SJSA1 (cell line): ENCODE data around the gene ZNF524. TPM values are rescaled to one million over a fixed set of nuclear protein-coding genes. Genes with fewer than 3 reads are reported as not detected.
A peak's percentile ranks its signal among the peaks of the same experiment; 100 is the strongest.

Source experiments
- DNase-seq, 2 experiments: peaks; one replicate each; pipeline ENCODE4 v3.0.0-alpha.2; 2015 to 2020; ENCODE audit warnings: low spot score in 2 of 2, low read depth in 1 of 2
- H3K27ac ChIP-seq: fragments of 250-450 bp; sonication (Bioruptor Pico); 2 replicates; pipeline ENCODE4 v1.5.1; 2020; ENCODE audit warnings: mild to moderate bottlenecking, moderate library complexity
- H3K27me3 ChIP-seq: fragments of 250-450 bp; sonication (Bioruptor Pico); replicated peaks from 2 replicates; pipeline ENCODE4 v1.5.1; 2020; ENCODE audit warnings: mild to moderate bottlenecking, moderate library complexity
- H3K36me3 ChIP-seq: fragments of 250-450 bp; sonication (Bioruptor Pico); 2 replicates; pipeline ENCODE4 v1.5.1; 2020; ENCODE audit warnings: mild to moderate bottlenecking
- H3K4me1 ChIP-seq: fragments of 250-450 bp; sonication (Bioruptor Pico); replicated peaks from 2 replicates; pipeline ENCODE4 v1.6.1; 2021; ENCODE audit warnings: mild to moderate bottlenecking
- H3K4me3 ChIP-seq: fragments of 250-450 bp; sonication (Bioruptor Pico); 2 replicates; pipeline ENCODE4 v1.5.1; 2020; ENCODE audit warnings: mild to moderate bottlenecking
- H3K9me3 ChIP-seq: fragments of 250-450 bp; sonication (Bioruptor Pico); replicated peaks from 2 replicates; pipeline ENCODE4 v1.5.1; 2020; ENCODE audit warnings: mild to moderate bottlenecking
- total RNA-seq: library from RNA; depleted of rRNA; stranded (reverse); fragments of >200 nt; shearing (Covaris generic); gene quantifications from 2 replicates; pipeline ENCODE4 v1.2.3, GENCODE V29; 2014

ZNF524 gene
- total RNA-seq, 1 experiment from 2014 or later: 15.5 TPM

GRCh38 chr19:55640577-55641425 lies 40.7 kb downstream of the ZNF524 start, which contains the start of gene ZNF580:
Gene ZNF580, plus strand, starts transcription at chr19:55641002. Its CDS starts 1,507 bp downstream, at chr19:55642509.
- H3K27ac ChIP-seq: peak within 1 kb of the TSS; percentile 73
- DNase-seq: peak; percentile 78 to 88
- no peaks in the 10 kb centered on the region for H3K9me3 ChIP-seq
- H3K4me3 ChIP-seq: peak within 1 kb of the TSS; percentile 63
- H3K27me3 ChIP-seq: no peaks in the 10 kb centered on the region
- H3K36me3 ChIP-seq: peaks cover 39% of the 10 kb centered on the region
- peaks cover 43% of the 10 kb centered on the region for H3K4me1 ChIP-seq

GRCh38 chr19:55641426-55642152 lies 41.5 kb downstream of the ZNF524 start:
- Histone ChIP-seq H3K27ac (peak overlapping the region; percentile 73), H3K27me3 (no peaks in the 10 kb centered on the region), H3K36me3 (peaks cover 44% of the 10 kb centered on the region), H3K9me3 (no peaks in the 10 kb centered on the region), H3K4me1 (peaks cover 39% of the 10 kb centered on the region), H3K4me3 (peak overlapping the region; percentile 63)
- DNase-seq: no peak

- Histone ChIP-seq H3K27me3 (no peaks in the 10 kb centered on the region), H3K4me3 (peak overlapping the region; percentile 63), H3K4me1 (peaks cover 39% of the 10 kb centered on the region), H3K9me3 (no peaks in the 10 kb centered on the region), H3K36me3 (peaks cover 52% of the 10 kb centered on the region), H3K27ac (no peak overlapping the region)
- no peak for DNase-seq
These were observed 42.3 kb downstream of the ZNF524 start for GRCh38 chr19:55642153-55643002.

DNA sequence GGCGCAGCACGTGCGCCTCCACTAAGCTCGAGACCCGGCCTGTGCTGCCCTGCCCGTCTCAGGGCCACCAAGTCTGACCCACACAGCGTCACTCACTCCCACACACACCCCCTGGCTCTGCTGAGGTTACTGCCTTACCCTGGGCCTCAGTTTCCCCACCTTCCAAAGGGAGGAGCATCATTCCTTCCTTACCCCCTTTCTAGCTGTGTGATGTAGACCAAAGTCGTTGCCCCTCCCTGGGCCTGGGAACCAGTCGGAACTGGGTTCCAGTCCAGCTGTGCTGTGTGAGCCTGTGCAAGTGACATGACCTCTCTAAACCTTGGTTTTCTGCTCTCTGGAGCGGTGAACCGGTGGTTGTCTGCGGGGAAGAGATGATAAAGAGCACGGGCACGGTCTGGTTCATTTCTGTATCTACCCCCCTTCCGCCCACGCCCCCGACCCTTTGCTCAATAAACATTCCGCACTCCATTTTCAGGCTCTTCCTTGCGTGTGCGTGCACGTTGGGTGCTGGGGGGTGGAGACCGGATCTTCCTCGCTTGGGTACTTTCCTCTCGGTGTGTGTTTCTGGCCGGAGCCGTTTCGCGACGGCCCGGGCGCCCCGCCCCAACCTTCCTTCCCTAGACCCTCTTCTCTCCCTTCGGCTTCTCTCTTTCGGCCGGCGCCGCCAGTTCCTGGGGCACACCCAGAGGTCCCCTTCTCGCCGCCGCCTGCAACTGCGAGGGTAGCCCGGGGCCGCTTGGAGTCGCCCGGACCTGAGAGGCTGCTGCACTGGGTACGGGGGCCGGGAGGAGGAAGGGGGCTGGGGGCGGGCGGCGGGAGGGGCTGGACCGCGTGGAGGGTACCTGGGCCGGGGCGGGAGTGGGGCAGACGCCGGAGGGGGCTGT lies 43.2 kb downstream of the ZNF524 start, which contains the start of gene ZNF581:
ZNF581 (plus strand) TSS at position 647 of the 884 bp plus-strand sequence. CDS start 923 bp downstream, outside the sequence.
- Histone ChIP-seq H3K27me3 (no peaks in the 10 kb centered on the region), H3K4me3 (peak within 1 kb of the TSS; percentile 63), H3K36me3 (peaks cover 46% of the 10 kb centered on the region), H3K27ac (no peak within 1 kb of the TSS), H3K9me3 (no peaks in the 10 kb centered on the region), H3K4me1 (peaks cover 46% of the 10 kb centered on the region)
- peak; percentile 74 to 76 for DNase-seq

- Histone ChIP-seq H3K27ac (no peak overlapping the region), H3K36me3 (peaks cover 43% of the 10 kb centered on the region), H3K4me3 (peak overlapping the region; percentile 63), H3K4me1 (peaks cover 51% of the 10 kb centered on the region), H3K27me3 (no peaks in the 10 kb centered on the region), H3K9me3 (no peaks in the 10 kb centered on the region)
- DNase-seq: no peak
These were observed 43.7 kb downstream of the ZNF524 start for GRCh38 chr19:55643887-55644176.

DNA sequence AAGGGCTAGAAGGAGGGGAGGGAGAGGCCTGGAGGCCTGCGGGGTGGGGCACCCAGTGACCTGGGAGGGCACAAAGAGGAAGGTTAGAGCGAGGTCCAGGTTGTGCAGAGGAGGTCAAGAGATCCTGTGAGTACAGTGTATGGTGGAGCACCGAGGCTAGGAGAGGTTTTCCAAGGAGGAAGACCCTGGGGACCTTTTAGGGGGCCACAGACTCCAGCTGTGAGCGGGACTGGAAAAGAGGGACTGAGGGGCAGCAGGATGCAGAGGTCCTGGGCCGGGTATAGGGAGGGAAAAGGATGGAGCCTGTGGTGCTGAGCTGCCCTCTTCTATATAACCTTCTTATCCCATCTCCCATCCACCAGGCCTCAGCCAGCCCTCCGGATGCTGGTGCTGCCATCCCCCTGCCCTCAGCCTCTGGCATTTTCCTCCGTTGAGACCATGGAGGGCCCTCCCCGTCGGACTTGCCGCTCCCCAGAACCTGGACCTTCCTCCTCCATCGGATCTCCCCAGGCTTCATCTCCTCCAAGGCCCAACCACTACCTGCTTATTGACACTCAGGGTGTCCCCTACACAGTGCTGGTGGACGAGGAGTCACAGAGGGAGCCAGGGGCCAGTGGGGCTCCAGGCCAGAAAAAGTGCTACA lies 44.2 kb downstream of the ZNF524 start:
- Histone ChIP-seq H3K4me1 (peaks cover 51% of the 10 kb centered on the region), H3K27ac (no peak overlapping the region), H3K27me3 (no peaks in the 10 kb centered on the region)

GRCh38 chr19:55644842-55645511 lies 44.9 kb downstream of the ZNF524 start:
- DNase-seq: no peak
- Histone ChIP-seq H3K4me1 (peaks cover 44% of the 10 kb centered on the region), H3K9me3 (no peaks in the 10 kb centered on the region), H3K36me3 (peaks cover 37% of the 10 kb centered on the region), H3K27ac (no peak overlapping the region), H3K4me3 (peak overlapping the region; percentile 63; the same call in 1 of the 2 replicates), H3K27me3 (no peaks in the 10 kb centered on the region)

More for the DNA sequence above, 44.2 kb downstream of the ZNF524 start:
- H3K9me3 ChIP-seq: no peaks in the 10 kb centered on the region
- peaks cover 40% of the 10 kb centered on the region for H3K36me3 ChIP-seq
- DNase-seq: no peak
- H3K4me3 ChIP-seq: peak overlapping the region; percentile 63

- Histone ChIP-seq H3K4me3 (no peak overlapping the region), H3K27ac (no peak overlapping the region), H3K4me1 (peaks cover 39% of the 10 kb centered on the region), H3K27me3 (no peaks in the 10 kb centered on the region), H3K36me3 (peaks cover 37% of the 10 kb centered on the region), H3K9me3 (no peaks in the 10 kb centered on the region)
- DNase-seq: no peak
These were observed 45.4 kb downstream of the ZNF524 start for GRCh38 chr19:55645512-55645881.

DNA sequence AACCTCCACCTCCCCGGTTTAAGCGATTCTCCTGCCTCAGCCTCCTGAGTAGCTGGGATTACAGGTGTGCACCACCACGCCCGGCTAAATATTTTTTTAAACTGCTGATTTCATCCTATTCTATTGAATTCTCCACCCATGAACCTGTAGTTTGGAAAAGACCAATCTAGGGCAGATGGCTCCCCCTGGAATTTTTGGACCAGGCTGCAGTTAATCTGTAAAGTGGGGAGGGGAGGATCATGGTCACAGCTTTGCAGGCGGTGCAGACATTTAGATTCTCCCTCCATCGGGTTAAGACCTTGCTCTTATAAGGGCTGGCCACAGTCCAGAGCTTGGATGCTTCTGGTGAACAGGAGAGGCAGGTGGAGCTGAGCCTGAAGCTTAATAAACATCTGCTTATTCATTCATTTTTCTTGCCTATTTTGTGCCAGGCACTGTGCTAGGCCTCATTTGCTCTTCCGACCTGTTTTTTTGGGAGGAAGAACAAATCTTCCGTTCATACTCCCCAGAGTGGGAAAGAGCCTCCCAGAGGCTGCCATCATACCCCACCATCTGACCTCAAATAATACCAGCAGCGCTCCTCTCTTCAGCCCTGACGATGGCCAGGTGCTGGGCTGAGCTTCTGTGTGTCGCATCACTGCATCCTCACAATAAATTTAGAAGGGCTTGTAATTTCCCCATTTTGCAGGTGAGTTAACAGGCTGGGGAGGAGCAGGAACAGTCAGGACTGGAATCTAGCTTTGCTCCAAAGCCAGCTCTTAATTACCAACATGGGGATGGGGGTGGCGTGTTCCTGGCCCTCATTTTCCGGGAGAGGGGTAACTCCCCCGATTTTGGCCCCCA lies 47.0 kb downstream of the ZNF524 start:
- Histone ChIP-seq H3K27ac (no peak overlapping the region), H3K4me3 (no peak overlapping the region; the same call in 1 of the 2 replicates), H3K36me3 (peaks cover 37% of the 10 kb centered on the region), H3K9me3 (no peaks in the 10 kb centered on the region), H3K4me1 (peaks cover 35% of the 10 kb centered on the region), H3K27me3 (no peaks in the 10 kb centered on the region)
- DNase-seq: no peak

GRCh38 chr19:55647732-55648584 lies 47.9 kb downstream of the ZNF524 start, which contains the start of gene CCDC106:
Gene CCDC106, plus strand, starts transcription at chr19:55648212. Its CDS starts 835 bp downstream, at chr19:55649047.
- H3K4me3 ChIP-seq: peak within 1 kb of the TSS; percentile 57
- H3K9me3 ChIP-seq: no peaks in the 10 kb centered on the region
- DNase-seq: peak; percentile 67 to 69
- H3K4me1 ChIP-seq: peaks cover 27% of the 10 kb centered on the region
- no peak within 1 kb of the TSS for H3K27ac ChIP-seq
- H3K27me3 ChIP-seq: no peaks in the 10 kb centered on the region
- H3K36me3 ChIP-seq: peaks cover 32% of the 10 kb centered on the region
